ENCODE results near the gene PWP2. TPM values are rescaled to one million over a fixed set of nuclear protein-coding genes. Genes with fewer than 3 reads are reported as not detected.
A peak's percentile ranks its signal among the peaks of the same experiment; 100 is the strongest.

Gene PWP2
- total and polyA plus RNA-seq, 2 experiments from 2014 or later, result 0.99 to 1.4 TPM

DNA sequence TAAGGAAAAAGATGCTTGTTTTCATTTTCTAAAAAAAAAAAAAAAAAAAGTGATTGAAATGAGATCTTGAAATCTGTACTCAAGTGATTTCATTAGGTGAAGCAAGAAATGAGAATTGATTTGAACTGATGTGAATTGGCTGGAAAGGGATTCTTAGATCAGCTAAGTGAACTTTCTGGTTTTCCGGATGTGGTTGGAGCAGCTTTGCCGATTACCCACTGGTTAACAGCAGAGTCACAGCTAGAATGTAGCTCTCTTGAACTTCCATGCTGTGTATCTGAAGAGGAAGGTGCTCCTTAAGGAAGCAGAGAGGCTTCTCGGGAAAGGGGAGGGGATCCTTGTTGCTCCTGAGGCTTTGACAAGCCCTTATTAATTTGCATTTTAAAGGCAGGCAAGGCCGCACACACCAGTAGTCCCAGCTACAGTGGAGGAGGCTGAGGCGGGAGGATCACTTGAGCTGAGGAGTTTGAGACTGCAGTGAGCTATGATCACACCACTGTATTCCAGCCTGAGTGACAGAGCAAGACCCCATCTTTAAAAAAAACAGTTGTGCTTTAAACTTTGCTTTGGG lies 28.7 kb upstream of the PWP2 start:
- peaks cover 56% of the 10 kb centered on the region for H3K36me3 ChIP-seq
- peak overlapping the region; percentile 43 for H3K27ac ChIP-seq
- no peak overlapping the region for H3K4me3 ChIP-seq
- DNase-seq (ENCODE audit: low read depth in 1 of 2, low spot score in 1 of 2), result no peak
- no peaks in the 10 kb centered on the region for H3K27me3 ChIP-seq
- H3K4me1 ChIP-seq (ENCODE audit: low read depth), result no peaks in the 10 kb centered on the region
- TF ChIP-seq, protein P1, sequence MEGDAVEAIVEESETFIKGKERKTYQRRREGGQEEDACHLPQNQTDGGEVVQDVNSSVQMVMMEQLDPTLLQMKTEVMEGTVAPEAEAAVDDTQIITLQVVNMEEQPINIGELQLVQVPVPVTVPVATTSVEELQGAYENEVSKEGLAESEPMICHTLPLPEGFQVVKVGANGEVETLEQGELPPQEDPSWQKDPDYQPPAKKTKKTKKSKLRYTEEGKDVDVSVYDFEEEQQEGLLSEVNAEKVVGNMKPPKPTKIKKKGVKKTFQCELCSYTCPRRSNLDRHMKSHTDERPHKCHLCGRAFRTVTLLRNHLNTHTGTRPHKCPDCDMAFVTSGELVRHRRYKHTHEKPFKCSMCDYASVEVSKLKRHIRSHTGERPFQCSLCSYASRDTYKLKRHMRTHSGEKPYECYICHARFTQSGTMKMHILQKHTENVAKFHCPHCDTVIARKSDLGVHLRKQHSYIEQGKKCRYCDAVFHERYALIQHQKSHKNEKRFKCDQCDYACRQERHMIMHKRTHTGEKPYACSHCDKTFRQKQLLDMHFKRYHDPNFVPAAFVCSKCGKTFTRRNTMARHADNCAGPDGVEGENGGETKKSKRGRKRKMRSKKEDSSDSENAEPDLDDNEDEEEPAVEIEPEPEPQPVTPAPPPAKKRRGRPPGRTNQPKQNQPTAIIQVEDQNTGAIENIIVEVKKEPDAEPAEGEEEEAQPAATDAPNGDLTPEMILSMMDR (IDR thresholded peaks at IDR 0.05; ENCODE audit: low read depth, low read length), result no peak
- H3K9me3 ChIP-seq (ENCODE audit: low read depth), result no peaks in the 10 kb centered on the region

DNA sequence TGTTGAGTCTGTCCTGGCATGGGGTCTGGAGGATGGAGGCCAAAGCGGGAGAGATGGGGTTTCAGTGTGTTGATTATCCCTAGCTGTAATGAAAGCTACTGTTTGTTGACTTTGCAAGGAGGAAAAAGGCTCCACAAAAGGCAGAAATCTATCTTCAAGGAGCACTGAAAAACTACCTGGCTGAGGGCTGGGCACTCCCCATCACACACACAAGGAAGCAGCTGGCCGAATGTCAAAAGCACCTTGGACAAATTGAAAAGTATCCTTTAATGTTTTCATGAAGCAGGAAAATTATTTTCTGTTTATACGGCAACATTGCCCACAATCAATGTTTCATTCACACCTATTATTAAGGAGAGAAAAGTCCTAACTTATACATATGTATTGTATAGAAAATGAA lies 27.8 kb upstream of the PWP2 start:
- Histone ChIP-seq H3K4me3 (no peak overlapping the region), H3K9me3 (ENCODE audit: low read depth) (no peaks in the 10 kb centered on the region), H3K27ac (peak overlapping the region; percentile 43), H3K27me3 (no peaks in the 10 kb centered on the region), H3K4me1 (ENCODE audit: low read depth) (no peaks in the 10 kb centered on the region), H3K36me3 (peaks cover 61% of the 10 kb centered on the region)
- no peak for DNase-seq (ENCODE audit: low read depth in 1 of 2, low spot score in 1 of 2)
- TF ChIP-seq, protein P1 (IDR thresholded peaks at IDR 0.05; ENCODE audit: low read depth, low read length), result no peak

DNA sequence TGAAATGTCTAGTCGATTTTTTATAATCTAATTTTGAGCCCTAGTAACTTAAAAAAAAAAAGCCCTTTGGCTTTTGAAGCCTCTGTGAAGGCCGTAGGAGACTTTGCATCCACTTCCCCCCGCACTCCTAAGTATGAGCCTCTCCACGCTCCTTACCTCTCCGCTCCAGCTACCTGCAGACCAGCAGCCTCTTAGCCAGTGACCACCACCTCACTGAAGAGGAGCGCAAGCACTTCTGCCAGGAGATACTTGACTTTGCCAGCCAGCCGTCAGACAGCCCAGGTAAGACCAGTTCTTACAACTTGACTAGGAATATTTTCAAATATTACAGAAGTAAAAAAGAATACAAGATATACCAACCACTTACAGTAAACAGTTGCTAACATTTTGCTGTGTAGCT lies 27.4 kb upstream of the PWP2 start:
- no peak for DNase-seq (ENCODE audit: low read depth in 1 of 2, low spot score in 1 of 2)
- Histone ChIP-seq H3K36me3 (peaks cover 58% of the 10 kb centered on the region), H3K9me3 (ENCODE audit: low read depth) (no peaks in the 10 kb centered on the region), H3K27me3 (no peaks in the 10 kb centered on the region), H3K4me3 (no peak overlapping the region), H3K27ac (no peak overlapping the region), H3K4me1 (ENCODE audit: low read depth) (no peaks in the 10 kb centered on the region)
- TF ChIP-seq, protein P1 (IDR thresholded peaks at IDR 0.05; ENCODE audit: low read depth, low read length), result no peak

DNA sequence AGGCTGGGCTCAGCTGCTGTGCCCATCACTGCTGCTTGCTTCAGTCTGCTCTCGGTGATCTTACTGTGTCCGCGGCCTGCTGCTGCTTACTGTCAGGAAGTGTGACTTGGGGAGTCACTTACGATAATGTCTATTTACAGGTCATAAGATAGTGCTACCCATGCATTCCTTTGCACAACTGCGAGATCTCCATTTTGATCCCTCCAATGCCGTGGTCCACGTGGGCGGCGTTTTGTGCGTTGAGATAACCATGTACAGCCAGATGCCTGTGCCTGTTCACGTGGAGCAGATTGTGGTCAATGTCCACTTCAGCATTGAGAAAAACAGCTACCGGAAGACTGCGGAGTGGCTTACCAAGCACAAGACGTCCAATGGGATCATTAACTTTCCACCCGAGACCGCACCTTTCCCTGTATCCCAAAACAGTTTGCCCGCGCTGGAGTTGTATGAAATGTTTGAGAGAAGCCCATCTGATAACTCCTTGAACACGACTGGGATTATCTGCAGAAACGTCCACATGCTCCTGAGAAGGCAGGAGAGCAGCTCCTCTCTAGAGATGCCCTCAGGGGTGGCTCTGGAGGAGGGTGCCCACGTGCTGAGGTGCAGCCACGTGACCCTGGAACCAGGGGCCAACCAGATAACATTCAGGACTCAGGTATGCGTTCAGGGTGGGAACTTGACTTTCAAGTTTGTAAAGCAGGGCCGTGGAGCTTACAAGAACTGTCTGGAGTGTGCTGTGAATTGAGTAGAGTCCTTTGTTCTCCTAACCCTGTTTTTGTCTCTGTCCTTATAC lies 24.4 kb upstream of the PWP2 start:
- H3K27me3 ChIP-seq, result no peaks in the 10 kb centered on the region
- no peak for DNase-seq (ENCODE audit: low read depth in 1 of 2, low spot score in 1 of 2)
- peaks cover 47% of the 10 kb centered on the region for H3K36me3 ChIP-seq
- no peaks in the 10 kb centered on the region for H3K9me3 ChIP-seq (ENCODE audit: low read depth)
- no peak overlapping the region for H3K4me3 ChIP-seq
- no peak overlapping the region for H3K27ac ChIP-seq
- TF ChIP-seq, protein P1 (IDR thresholded peaks at IDR 0.05; ENCODE audit: low read depth, low read length), result no peak
- no peaks in the 10 kb centered on the region for H3K4me1 ChIP-seq (ENCODE audit: low read depth)

DNA sequence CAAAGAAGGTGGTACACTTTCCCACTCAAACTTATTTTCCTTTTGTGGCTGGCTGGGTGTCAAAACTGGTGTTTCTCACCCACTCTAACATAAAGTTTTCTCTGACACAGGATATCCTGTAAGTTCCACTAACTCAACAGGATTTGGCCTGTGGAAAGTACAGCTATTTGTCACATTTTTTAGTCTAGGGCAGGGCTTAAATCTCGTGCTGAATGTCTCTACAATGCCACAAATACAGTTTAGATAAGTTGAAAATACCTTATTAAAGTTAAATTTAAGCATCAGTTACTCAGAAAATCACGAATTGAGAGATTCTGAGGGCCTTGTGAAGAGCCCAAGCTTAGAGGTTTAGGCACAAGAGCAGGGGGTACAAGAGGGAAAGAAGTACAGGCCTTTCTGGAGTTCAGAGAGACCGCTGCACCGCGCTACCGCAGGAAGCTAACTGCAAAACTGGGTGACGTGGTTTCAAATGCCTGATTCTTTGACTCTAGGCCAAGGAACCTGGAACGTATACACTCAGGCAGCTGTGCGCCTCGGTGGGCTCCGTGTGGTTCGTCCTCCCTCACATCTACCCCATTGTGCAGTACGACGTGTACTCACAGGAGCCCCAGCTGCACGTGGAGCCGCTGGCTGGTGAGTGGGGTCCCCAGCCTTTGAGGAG lies 23.4 kb upstream of the PWP2 start:
- Histone ChIP-seq H3K36me3 (peaks cover 54% of the 10 kb centered on the region), H3K27me3 (no peaks in the 10 kb centered on the region), H3K9me3 (ENCODE audit: low read depth) (no peaks in the 10 kb centered on the region), H3K4me1 (ENCODE audit: low read depth) (no peaks in the 10 kb centered on the region), H3K27ac (no peak overlapping the region), H3K4me3 (no peak overlapping the region)
- no peak for DNase-seq (ENCODE audit: low read depth in 1 of 2, low spot score in 1 of 2)
- TF ChIP-seq, protein P1 (IDR thresholded peaks at IDR 0.05; ENCODE audit: low read depth, low read length), result no peak

All from cardiac muscle cell (in vitro differentiated cells and primary cell).